Effector memory CD8-positive, alpha-beta T cell (primary cell): Measurements from ENCODE around the gene SARNP.
"Not testable (repeated sequence)": the region's sequence is repeated elsewhere in the genome, so short reads cannot be mapped to it uniquely, and the experiment has no call there.

Source experiments
- ATAC-seq: fragments of 150-1000 bp; cut with Tn5 transposase; replicated peaks from 2 replicates; pipeline ENCODE4 v1.10.0; 2021; ENCODE audit warnings: mild to moderate bottlenecking, moderate library complexity
- DNase-seq, 3 experiments: peaks; one replicate each; pipeline ENCODE4 v3.0.0; 2021
- H3K27ac Mint-ChIP-seq, 2 donors: one replicate each; pipeline ENCODE4 v1.8.0; 2022; ENCODE audit warnings: mild to moderate bottlenecking in 2 of 2, mixed read lengths in 2 of 2, moderate library complexity in 2 of 2
- H3K27me3 Mint-ChIP-seq, 2 donors: one replicate each; pipeline ENCODE4 v1.8.0; 2022; ENCODE audit warnings: mixed read lengths in 2 of 2
- H3K36me3 Mint-ChIP-seq: one replicate; pipeline ENCODE4 v1.8.0; 2022; ENCODE audit warnings: mild to moderate bottlenecking, moderate library complexity, mixed read lengths; ENCODE audit not compliant: insufficient read depth
- H3K4me1 Mint-ChIP-seq, 2 donors: one replicate each; pipeline ENCODE4 v1.8.0; 2022; ENCODE audit warnings: low read depth in 2 of 2, mixed read lengths in 2 of 2
- H3K4me3 Mint-ChIP-seq, 2 donors: one replicate each; pipeline ENCODE4 v1.8.0; 2022; ENCODE audit warnings: mild to moderate bottlenecking in 2 of 2, mixed read lengths in 2 of 2, moderate library complexity in 2 of 2
- H3K9me3 Mint-ChIP-seq, 2 donors: one replicate each; pipeline ENCODE4 v1.8.0; 2022; ENCODE audit warnings: mixed read lengths in 2 of 2

SARNP gene

GRCh38 chr12:55758575-55758974, 58.9 kb downstream of the SARNP start:
- DNase-seq, H3K27ac Mint-ChIP-seq, H3K4me3 Mint-ChIP-seq, H3K27me3 Mint-ChIP-seq, H3K4me1 Mint-ChIP-seq, ATAC-seq, H3K9me3 Mint-ChIP-seq: not testable (repeated sequence)
- peaks cover 36% of the 10 kb centered on the region for H3K36me3 Mint-ChIP-seq

DNA sequence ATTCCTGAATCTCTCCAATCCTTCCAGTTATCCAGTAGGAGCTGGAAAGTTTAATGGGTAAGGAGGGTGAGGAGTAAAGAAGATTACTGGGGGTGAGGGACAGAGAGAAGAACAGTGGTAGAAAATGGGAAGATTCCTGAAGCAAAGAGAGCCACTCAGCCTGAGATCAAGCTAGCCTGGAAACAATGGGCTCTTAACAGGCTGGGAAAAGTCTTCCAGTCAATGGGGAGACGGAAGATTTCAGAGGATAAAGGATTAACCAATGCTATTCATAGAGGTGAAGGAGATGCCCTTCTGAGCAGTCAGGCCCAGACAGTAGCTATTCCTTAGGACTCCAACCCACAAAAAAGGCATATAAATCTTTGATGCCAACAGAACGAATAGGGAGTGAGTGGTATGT, 59.8 kb downstream of the SARNP start:
- Mint-ChIP-seq H3K9me3 (no peaks in the 10 kb centered on the region), H3K27ac (peak overlapping the region; percentile 4 to 77), H3K36me3 (peaks cover 45% of the 10 kb centered on the region), H3K4me3 (no peak overlapping the region), H3K27me3 (no peaks in the 10 kb centered on the region), H3K4me1 (peaks cover 0 to 5% of the 10 kb centered on the region in 2 donors)
- ATAC-seq (no peak), DNase-seq (no peak)

DNA sequence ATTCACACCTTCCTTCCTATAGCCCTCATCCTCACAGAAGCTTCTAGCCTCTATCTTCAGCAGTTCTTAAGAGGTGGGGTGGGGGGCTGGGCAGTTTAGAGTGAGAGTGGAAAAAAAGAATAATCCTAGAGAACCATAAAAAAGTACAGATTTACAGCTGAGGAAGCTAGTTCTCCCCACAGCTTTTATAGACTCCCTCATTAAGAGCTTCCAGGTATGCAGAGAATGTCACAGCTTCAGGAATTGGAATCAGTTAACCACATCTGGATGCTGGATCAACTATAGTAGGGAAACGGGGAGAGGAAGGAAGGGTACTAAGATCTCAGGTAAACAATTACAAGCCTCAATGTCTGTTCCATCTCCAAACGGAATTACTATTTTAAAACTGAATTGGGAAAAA, 62.3 kb downstream of the SARNP start:
- ATAC-seq (no peak), DNase-seq (no peak)
- Mint-ChIP-seq H3K9me3 (no peaks in the 10 kb centered on the region), H3K4me1 (peaks cover 0 to 5% of the 10 kb centered on the region in 2 donors), H3K27me3 (no peaks in the 10 kb centered on the region), H3K36me3 (peaks cover 50% of the 10 kb centered on the region), H3K4me3 (no peak overlapping the region), H3K27ac (peak overlapping the region; percentile 55 to 63)

- DNase-seq (no peak), ATAC-seq (no peak)
- peaks cover 20% of the 10 kb centered on the region for H3K36me3 Mint-ChIP-seq
- H3K4me1 Mint-ChIP-seq = peaks cover 17 to 19% of the 10 kb centered on the region in 2 donors
- H3K9me3 Mint-ChIP-seq = no peaks in the 10 kb centered on the region
- no peak overlapping the region for H3K4me3 Mint-ChIP-seq
- H3K27me3 Mint-ChIP-seq = no peaks in the 10 kb centered on the region
- H3K27ac Mint-ChIP-seq = peak overlapping the region; percentile 13 to 41
Measured at GRCh38 chr12:55748230-55748993, 69.1 kb downstream of the SARNP start.

DNA sequence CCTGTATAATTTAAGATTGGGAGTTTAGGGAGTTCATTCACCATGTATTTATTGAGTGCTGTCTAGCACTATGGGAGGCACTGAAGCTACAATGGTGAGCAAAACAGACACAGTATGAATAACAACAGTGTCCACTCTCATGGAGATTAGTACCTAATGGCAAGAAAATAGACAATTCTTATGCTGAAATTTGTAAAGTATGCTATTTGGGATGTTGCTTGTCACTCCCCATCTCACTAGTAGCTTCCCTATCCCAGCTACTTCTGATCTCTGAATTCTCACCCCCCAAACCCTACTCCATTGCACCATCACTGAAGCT, 70.7 kb downstream of the SARNP start:
- DNase-seq (no peak), ATAC-seq (no peak)
- Mint-ChIP-seq H3K27me3 (no peaks in the 10 kb centered on the region), H3K27ac (peak overlapping the region in 1 of 2 donors; percentile 62), H3K9me3 (no peaks in the 10 kb centered on the region), H3K4me1 (peaks cover 20 to 29% of the 10 kb centered on the region in 2 donors), H3K36me3 (peaks cover 10% of the 10 kb centered on the region), H3K4me3 (no peak overlapping the region)

- ATAC-seq (no peak), DNase-seq (no peak)
- Mint-ChIP-seq H3K4me3 (peak overlapping the region in 1 of 2 donors; percentile 23), H3K36me3 (peaks cover 7% of the 10 kb centered on the region), H3K27ac (peak overlapping the region; percentile 9 to 62), H3K27me3 (no peaks in the 10 kb centered on the region), H3K9me3 (no peaks in the 10 kb centered on the region), H3K4me1 (peaks cover 20 to 30% of the 10 kb centered on the region in 2 donors)
Measured at GRCh38 chr12:55746174-55746912, 71.2 kb downstream of the SARNP start.

GRCh38 chr12:55745361-55746173, 72.0 kb downstream of the SARNP start:
- peak overlapping the region; percentile 23 to 88 for H3K4me3 Mint-ChIP-seq
- no peaks in the 10 kb centered on the region for H3K27me3 Mint-ChIP-seq
- DNase-seq (no peak), ATAC-seq (no peak)
- H3K9me3 Mint-ChIP-seq = no peaks in the 10 kb centered on the region
- peak overlapping the region; percentile 52 to 62 for H3K27ac Mint-ChIP-seq
- H3K36me3 Mint-ChIP-seq = peaks cover 7% of the 10 kb centered on the region
- peaks cover 20 to 30% of the 10 kb centered on the region in 2 donors for H3K4me1 Mint-ChIP-seq

- no peak for DNase-seq
- Mint-ChIP-seq H3K27ac (peak overlapping the region; percentile 52 to 62), H3K9me3 (no peaks in the 10 kb centered on the region), H3K4me3 (peak overlapping the region; percentile 88 to 90), H3K4me1 (peaks cover 20 to 30% of the 10 kb centered on the region in 2 donors), H3K36me3 (peaks cover 7% of the 10 kb centered on the region), H3K27me3 (no peaks in the 10 kb centered on the region)
- no peak for ATAC-seq
Measured at GRCh38 chr12:55744340-55745030, 73.0 kb downstream of the SARNP start.

GRCh38 chr12:55743406-55744339, 73.9 kb downstream of the SARNP start:
- H3K36me3 Mint-ChIP-seq = peaks cover 7% of the 10 kb centered on the region
- H3K4me1 Mint-ChIP-seq = peaks cover 20 to 35% of the 10 kb centered on the region in 2 donors
- DNase-seq (peak; percentile 32 to 40 (median 37)), ATAC-seq (peak; percentile 63)
- H3K4me3 Mint-ChIP-seq = peak overlapping the region; percentile 88 to 90
- H3K27ac Mint-ChIP-seq = peak overlapping the region; percentile 52 to 62
- H3K27me3 Mint-ChIP-seq = no peaks in the 10 kb centered on the region
- no peaks in the 10 kb centered on the region for H3K9me3 Mint-ChIP-seq

- peak; percentile 69 for ATAC-seq
- DNase-seq = peak; percentile 58 to 61 (median 60)
- H3K27me3 Mint-ChIP-seq = no peaks in the 10 kb centered on the region
Measured at GRCh38 chr12:55742719-55743405, 74.7 kb downstream of the SARNP start, which contains the start of gene GDF11. Gene GDF11, plus strand, starts transcription at chr12:55743122. Its CDS starts 195 bp downstream, at chr12:55743317.

GRCh38 chr12:55741931-55742680, 75.4 kb downstream of the SARNP start:
- Mint-ChIP-seq H3K4me3 (peak overlapping the region; percentile 70 to 88), H3K27ac (peak overlapping the region; percentile 52 to 94), H3K4me1 (peaks cover 32 to 50% of the 10 kb centered on the region in 2 donors), H3K27me3 (no peaks in the 10 kb centered on the region), H3K9me3 (no peaks in the 10 kb centered on the region), H3K36me3 (peaks cover 12% of the 10 kb centered on the region)
- ATAC-seq = no peak
- no peak for DNase-seq

More at GRCh38 chr12:55742719-55743405, 74.7 kb downstream of the SARNP start, which contains the start of gene GDF11:
- Mint-ChIP-seq H3K36me3 (peaks cover 12% of the 10 kb centered on the region), H3K27ac (peak within 1 kb of the TSS; percentile 52 to 94), H3K4me1 (peaks cover 25 to 43% of the 10 kb centered on the region in 2 donors), H3K9me3 (no peaks in the 10 kb centered on the region), H3K4me3 (peak within 1 kb of the TSS; percentile 88 to 90)
